CD4-positive, alpha-beta T cell treated with Interferon gamma for 1 hour (primary cell): Measurements from ENCODE around the gene SLC1A5.
"Not testable (repeated sequence)": the region's sequence is repeated elsewhere in the genome, so short reads cannot be mapped to it uniquely, and the experiment has no call there.

Experiments
- DNase-seq: peaks from one replicate; pipeline ENCODE4 v3.0.0-alpha.2; 2020

The SLC1A5 gene

GRCh38 chr19:46788262-46788967, at the start of gene SLC1A5:
Gene SLC1A5, minus strand, starts transcription at chr19:46788594. Its CDS starts 629 bp downstream, at chr19:46787965.
- peak; percentile 98 for DNase-seq

- no peak for DNase-seq
These were observed 49.8 kb upstream of the SLC1A5 start for GRCh38 chr19:46838160-46838559.

GRCh38 chr19:46834984-46835383, 46.6 kb upstream of the SLC1A5 start:
- DNase-seq: no peak

GRCh38 chr19:46834121-46834520, 45.7 kb upstream of the SLC1A5 start:
- no peak for DNase-seq

GRCh38 chr19:46830864-46831263, 42.5 kb upstream of the SLC1A5 start:
- DNase-seq: no peak

- DNase-seq: no peak
These were observed 40.1 kb upstream of the SLC1A5 start for GRCh38 chr19:46828484-46828883.

GRCh38 chr19:46825731-46826055, 37.3 kb upstream of the SLC1A5 start:
- DNase-seq: no peak

GRCh38 chr19:46824890-46825730, 36.7 kb upstream of the SLC1A5 start:
- DNase-seq: peak; percentile 25

GRCh38 chr19:46823049-46823448, 34.7 kb upstream of the SLC1A5 start:
- DNase-seq: no peak

- DNase-seq: not testable (repeated sequence)
These were observed 34.0 kb upstream of the SLC1A5 start for GRCh38 chr19:46822410-46822787.

- peak; percentile 69 for DNase-seq
These were observed 33.4 kb upstream of the SLC1A5 start for GRCh38 chr19:46821512-46822409.

- no peak for DNase-seq
These were observed 30.4 kb upstream of the SLC1A5 start for GRCh38 chr19:46818812-46819211.

- no peak for DNase-seq
These were observed 27.6 kb upstream of the SLC1A5 start for GRCh38 chr19:46815833-46816627.

GRCh38 chr19:46813839-46814358, 25.5 kb upstream of the SLC1A5 start:
- no peak for DNase-seq

- DNase-seq: no peak
These were observed 24.8 kb upstream of the SLC1A5 start for GRCh38 chr19:46812977-46813838.

GRCh38 chr19:46809534-46810272, 21.3 kb upstream of the SLC1A5 start:
- no peak for DNase-seq

GRCh38 chr19:46806656-46807055, 18.3 kb upstream of the SLC1A5 start:
- no peak for DNase-seq

GRCh38 chr19:46804432-46804831, 16.0 kb upstream of the SLC1A5 start:
- not testable (repeated sequence) for DNase-seq

- DNase-seq: no peak
These were observed 15.2 kb upstream of the SLC1A5 start for GRCh38 chr19:46803555-46803954.

- DNase-seq: no peak
These were observed 13.8 kb upstream of the SLC1A5 start for GRCh38 chr19:46802152-46802551.
